ENCODE results near the gene DUSP14.
A peak's percentile ranks its signal among the peaks of the same experiment; 100 is the strongest.
"Not testable (repeated sequence)": the region's sequence is repeated elsewhere in the genome, so short reads cannot be mapped to it uniquely, and the experiment has no call there.

DUSP14 gene, protein sequence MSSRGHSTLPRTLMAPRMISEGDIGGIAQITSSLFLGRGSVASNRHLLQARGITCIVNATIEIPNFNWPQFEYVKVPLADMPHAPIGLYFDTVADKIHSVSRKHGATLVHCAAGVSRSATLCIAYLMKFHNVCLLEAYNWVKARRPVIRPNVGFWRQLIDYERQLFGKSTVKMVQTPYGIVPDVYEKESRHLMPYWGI

GRCh38 chr17:37489197-37490001, at the start of gene DUSP14:
TSS of gene DUSP14 (plus strand) at chr17:37489891. CDS start at chr17:37512273, 22,382 bp downstream.
- DNase-seq: peak; percentile 59

- no peak for DNase-seq
Measured at GRCh38 chr17:37440424-37440823, 49.3 kb upstream of the DUSP14 start.

DNA sequence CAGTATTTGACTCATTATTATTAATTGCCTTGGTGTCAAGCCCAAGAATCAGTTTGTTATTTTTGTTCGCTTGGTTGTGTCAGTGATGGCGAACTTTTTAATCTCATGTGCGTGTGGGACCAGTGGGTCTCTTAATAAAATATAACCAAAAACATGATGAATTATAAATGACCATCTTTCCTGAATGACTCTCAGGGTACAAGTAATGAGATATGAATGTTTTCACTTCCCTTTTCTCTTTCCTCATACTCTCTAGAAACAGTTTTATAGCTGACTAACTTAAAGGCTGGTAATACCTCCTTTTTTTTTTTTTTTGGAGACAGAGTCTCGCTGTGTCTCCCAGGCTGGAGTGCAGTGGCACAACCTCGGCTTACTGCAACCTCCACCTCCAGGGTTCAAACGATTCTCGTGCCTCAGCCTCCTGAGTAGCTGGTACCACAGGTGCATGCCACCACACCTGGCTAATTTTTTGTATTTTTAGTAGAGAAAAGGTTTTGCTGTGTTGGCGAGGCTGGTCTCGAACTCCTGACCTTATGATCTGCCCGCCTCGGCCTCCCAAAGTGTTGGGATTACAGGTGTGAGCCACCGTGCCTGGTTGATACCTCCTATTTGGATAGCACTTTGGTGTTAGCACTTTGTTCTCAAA, 48.2 kb upstream of the DUSP14 start:
- DNase-seq: not testable (repeated sequence)

GRCh38 chr17:37446027-37446426, 43.7 kb upstream of the DUSP14 start:
- DNase-seq: no peak

GRCh38 chr17:37447641-37448040, 42.0 kb upstream of the DUSP14 start:
- no peak for DNase-seq

DNA sequence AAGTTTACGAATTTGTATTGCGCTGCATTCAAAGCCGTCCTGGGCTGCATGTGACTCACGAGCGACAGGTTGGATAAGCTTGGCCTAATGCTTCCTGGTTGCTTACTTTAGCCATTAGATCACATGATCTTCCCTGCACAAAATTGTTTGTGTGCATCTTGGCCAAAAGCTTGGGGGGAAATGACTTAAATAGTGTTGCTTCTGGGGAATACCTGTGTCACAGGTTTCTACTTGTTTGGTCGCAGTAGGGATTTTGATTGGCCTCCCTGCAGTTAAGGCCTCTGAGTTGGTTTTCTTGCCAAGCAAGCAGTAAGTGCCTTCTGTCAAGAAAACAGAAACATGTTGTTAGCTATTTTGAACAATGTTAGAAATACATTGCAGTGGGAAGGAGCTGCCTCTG, 39.6 kb upstream of the DUSP14 start:
- DNase-seq: no peak

- DNase-seq: not testable (repeated sequence)
Measured at GRCh38 chr17:37457801-37458200, 31.9 kb upstream of the DUSP14 start.

DNA sequence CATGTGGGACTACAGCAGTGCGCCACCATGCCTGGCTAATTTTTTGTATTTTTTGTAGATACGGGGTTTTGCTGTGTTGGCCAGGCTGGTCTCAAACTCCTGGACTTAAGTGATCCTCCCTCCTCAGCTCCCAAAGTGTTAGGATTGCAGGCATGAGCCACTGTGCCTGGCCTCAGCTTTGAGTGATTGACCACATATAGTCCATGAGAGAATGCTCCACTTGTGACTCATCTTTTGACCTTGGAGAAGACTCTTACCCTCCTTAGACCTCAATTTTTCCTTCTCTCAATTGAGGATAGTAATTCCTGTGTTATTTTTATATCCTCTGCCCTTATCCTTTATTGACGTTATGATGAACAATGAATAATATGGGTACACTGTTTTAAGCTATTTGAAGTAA, 30.9 kb upstream of the DUSP14 start:
- no peak for DNase-seq

DNA sequence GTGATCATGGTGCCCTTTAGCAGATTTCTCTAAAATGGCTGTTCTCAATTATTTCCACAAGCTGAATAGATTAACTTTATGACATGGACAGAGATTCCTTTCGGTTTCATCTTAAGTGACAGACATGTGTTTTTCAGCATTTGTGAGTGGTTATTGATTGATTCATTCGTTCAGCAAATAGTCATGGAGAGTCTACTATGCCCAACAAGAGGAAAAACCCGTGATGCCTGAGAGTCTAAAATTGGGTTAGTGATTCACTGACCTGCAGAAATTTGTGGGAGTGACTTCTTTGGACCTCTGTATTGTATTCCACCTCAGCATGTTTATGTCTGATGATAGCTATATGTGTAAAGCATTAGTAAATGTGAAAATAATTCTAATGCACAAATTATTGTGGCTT, 28.0 kb upstream of the DUSP14 start:
- no peak for DNase-seq

DNA sequence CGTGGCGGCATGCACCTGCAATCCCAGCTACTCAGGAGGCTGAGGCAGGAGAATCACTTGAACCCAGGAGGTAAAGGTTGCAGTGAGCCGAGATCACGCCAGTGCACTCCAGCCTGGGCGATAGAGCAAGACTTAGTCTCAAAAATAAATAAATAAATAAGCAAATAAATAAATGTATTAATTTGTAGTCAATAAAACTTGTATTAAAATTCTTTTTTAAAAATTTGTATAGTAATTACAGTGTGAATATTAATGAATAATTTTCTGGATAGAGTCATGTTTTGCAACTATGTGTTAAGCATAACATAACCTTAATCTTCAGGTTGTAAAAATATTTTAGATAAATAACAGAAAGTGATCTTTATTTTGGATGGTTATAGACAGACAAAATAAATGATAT, 27.2 kb upstream of the DUSP14 start:
- DNase-seq: no peak

DNA sequence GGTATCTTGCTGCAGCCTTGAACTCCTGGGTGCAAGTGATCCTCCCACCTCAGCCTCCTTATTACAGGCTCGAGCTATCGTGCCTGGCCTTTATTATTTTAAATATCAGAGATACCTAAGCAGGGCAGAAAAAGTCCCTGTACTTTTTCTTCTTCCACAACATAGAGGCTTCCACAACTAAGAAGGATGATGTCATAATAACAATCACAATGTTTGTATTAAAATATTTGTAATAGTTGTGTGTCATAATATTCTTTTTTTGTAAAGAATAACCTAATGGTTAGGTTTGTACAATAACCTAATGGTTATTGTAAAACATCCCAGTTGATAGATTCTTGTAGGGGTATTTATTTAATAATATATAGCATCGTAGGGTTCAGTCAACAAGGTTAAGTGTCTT, 26.7 kb upstream of the DUSP14 start:
- no peak for DNase-seq

- DNase-seq: no peak
Measured at GRCh38 chr17:37465069-37465616, 24.5 kb upstream of the DUSP14 start.

DNA sequence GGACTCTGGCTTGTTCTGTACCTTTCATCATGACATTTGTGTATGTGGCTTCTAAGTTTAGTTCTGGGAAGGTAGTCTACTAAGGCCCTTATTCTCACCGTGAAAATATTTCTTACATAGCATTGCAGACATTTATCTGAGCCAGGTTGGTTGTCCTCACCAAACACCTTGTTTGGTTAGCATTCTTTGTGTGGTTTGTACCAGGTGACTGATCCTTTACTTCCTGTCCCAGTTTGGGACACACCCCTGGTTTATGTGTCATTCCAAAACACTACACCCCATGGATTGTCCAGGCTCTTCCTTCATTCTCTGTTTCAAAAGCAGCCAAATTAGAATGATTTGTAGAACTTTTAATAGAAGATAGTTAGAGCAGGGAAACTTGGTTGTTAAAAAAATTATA, 23.2 kb upstream of the DUSP14 start:
- DNase-seq: no peak

DNA sequence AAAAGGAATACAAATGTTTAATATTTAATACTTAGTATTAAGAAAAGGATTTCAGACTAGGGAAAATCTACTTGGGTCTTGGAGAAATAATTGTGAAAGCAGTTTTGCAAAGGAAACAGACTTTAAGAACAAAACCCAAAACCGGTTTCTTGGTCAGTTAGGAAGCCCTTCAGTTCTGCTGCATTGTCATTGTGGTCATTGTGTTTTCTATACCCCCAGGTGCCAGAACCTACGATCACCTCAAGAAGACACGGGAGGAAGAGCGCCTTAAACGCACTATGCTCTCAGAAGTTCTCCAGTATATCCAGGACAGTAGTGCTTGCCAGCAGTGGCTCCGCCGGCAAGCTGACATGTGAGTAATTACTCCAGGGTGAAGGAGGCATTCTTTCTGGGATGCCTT, 19.5 kb upstream of the DUSP14 start:
- DNase-seq: no peak

DNA sequence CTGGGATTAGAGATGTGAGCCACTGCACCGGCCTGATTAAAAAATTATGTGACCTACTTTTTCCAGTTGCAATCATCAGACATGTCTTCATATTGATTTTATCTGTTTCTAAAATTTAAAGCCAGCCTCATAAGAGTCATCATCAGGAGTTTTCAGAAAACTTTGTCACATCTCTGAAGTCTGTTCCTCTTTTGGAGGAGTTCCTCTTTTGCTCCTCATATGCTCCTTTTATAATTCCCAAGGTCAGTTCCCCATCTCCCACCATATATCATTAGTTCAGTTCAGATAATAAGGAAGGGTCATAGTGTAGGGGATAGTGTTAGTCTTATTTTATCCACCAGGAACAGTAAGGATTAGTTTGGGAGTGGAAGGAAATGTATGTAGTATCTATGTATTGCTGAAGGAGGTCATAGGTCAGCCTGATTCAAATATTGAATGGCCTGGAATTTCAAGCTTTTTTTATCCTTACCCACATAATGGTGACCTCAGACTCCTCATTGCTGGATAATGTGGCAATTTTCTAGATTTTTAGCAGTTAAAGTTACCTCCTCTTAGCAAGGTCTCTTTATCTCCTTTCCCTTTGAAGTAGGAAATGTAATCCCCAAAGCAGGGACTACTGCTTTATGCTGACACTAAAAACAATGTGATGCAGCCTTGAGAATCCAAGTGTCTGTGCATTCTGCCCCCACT, 13.8 kb upstream of the DUSP14 start:
- no peak for DNase-seq

DNA sequence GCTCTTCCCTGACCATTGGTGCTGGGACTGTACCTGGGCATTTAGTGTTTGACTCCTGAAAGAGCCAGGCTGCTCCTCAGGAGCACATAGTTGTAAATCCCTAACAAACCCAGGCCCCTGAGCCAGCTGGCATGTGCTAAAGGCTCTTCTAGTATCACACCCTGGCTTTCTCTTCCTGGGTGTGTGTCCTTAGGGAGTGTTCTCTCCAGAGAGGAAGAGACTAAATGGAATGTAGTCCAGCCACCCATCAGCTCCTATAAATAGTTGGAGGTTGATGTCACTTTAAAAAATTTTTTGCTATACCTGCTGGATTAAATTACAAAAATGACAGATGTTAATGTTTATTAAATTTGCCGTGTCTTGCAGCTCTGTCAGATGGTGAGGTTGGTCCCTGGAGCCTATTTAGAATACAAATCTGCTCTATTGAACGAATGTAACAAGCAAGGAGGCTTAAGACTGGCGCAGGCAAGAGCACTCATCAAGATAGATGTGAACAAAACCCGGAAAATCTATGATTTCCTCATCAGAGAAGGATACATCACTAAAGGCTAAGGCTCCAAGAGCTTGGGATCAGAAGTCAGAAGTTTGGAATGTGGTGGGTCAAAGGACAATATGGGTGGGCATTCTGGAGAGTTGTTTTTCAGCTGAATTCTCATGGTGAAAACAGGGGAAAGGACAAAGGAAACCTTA, 13.1 kb upstream of the DUSP14 start:
- DNase-seq: no peak

- DNase-seq: no peak
Measured at GRCh38 chr17:37478187-37478586, 11.5 kb upstream of the DUSP14 start.

GRCh38 chr17:37479025-37479424, 10.7 kb upstream of the DUSP14 start:
- no peak for DNase-seq

GRCh38 chr17:37480427-37480826, 9.3 kb upstream of the DUSP14 start:
- no peak for DNase-seq

GRCh38 chr17:37481001-37481665, 8.6 kb upstream of the DUSP14 start:
- DNase-seq: no peak

DNA sequence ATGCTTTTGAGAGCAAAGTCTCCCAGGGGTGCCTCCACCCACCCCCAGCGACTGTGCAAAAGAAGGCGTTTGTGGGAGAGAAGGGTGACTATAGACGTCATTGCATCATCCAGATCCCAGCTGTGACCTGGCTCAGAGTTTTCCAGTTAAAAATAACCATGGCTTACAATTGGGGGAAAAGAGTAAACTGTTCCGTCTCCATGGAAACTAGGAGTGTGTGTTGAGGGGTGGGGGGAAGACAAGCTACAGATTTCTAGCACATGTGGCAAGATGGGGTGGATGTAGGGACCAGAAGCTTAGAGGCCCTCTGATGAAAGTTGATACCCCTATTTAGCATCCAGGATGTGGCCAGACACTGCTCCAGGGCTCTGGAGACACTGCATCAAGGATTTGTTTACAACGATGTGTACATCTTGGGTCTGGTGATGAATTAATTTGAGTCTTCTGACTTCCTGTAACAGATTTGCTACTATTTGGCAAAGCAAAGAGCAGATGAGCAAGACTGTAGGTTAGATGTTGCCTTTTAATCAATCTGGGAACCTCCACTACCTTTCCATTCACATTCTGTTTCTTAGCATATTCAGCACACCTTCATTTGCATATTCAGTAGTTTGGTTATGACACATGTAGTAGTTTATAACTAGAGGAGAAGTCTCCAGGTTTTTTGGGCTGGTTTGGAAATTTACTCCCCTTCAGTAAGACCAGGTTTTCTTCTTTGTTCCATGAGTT, 6.2 kb upstream of the DUSP14 start:
- no peak for DNase-seq

Data from DMS79 treated with DMSO at 0.1 percent for 48 hours (cell line).